Measurements from ENCODE around the gene XYLT1.

DNA sequence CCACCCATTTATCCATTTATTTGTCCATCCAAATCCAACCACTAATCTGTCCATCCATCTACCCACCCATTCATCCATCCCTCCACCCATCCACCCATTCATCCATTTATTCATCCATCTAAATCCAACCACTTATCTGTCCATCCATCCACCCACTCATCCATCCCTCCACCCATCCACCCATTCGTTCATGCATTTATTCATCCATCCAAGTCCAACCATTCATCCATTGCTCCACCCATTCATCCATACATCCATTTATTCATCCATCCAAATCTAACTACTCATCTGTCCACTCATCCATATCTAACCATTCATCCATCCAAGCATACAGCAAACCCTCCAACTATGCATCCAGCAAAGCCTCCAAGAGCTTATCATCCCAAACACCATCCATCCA lies 267.3 kb downstream of the XYLT1 start:
- TF ChIP-seq, protein P1, sequence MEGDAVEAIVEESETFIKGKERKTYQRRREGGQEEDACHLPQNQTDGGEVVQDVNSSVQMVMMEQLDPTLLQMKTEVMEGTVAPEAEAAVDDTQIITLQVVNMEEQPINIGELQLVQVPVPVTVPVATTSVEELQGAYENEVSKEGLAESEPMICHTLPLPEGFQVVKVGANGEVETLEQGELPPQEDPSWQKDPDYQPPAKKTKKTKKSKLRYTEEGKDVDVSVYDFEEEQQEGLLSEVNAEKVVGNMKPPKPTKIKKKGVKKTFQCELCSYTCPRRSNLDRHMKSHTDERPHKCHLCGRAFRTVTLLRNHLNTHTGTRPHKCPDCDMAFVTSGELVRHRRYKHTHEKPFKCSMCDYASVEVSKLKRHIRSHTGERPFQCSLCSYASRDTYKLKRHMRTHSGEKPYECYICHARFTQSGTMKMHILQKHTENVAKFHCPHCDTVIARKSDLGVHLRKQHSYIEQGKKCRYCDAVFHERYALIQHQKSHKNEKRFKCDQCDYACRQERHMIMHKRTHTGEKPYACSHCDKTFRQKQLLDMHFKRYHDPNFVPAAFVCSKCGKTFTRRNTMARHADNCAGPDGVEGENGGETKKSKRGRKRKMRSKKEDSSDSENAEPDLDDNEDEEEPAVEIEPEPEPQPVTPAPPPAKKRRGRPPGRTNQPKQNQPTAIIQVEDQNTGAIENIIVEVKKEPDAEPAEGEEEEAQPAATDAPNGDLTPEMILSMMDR (IDR thresholded peaks at IDR 0.05): no peak
- TF ChIP-seq POLR2A (IDR thresholded peaks at IDR 0.05) (no peak), POLR2AphosphoS5 (IDR thresholded peaks at IDR 0.05) (no peak)
